Fibroblast of pulmonary artery (primary cell): Measurements from ENCODE around the gene CATSPERD.
A peak's percentile ranks its signal among the peaks of the same experiment; 100 is the strongest.

ENCODE experiments used
- DNase-seq: peaks from one replicate; pipeline ENCODE4 v3.0.0-alpha.2; 2010; ENCODE audit warnings: low read depth
- H3K4me3 ChIP-seq: replicated peaks from 2 replicates; pipeline ENCODE4 v1.5.1; 2011; ENCODE audit warnings: low read depth, mild to moderate bottlenecking, control low read depth, low read length, moderate library complexity
- TF ChIP-seq, protein P1 (sequence below): IDR thresholded peaks from 2 replicates; pipeline ENCODE4 v1.5.1; 2011; ENCODE audit warnings: mild to moderate bottlenecking, control low read depth, low read length, inconsistent platforms; ENCODE audit errors: missing control alignments

Gene CATSPERD

DNA sequence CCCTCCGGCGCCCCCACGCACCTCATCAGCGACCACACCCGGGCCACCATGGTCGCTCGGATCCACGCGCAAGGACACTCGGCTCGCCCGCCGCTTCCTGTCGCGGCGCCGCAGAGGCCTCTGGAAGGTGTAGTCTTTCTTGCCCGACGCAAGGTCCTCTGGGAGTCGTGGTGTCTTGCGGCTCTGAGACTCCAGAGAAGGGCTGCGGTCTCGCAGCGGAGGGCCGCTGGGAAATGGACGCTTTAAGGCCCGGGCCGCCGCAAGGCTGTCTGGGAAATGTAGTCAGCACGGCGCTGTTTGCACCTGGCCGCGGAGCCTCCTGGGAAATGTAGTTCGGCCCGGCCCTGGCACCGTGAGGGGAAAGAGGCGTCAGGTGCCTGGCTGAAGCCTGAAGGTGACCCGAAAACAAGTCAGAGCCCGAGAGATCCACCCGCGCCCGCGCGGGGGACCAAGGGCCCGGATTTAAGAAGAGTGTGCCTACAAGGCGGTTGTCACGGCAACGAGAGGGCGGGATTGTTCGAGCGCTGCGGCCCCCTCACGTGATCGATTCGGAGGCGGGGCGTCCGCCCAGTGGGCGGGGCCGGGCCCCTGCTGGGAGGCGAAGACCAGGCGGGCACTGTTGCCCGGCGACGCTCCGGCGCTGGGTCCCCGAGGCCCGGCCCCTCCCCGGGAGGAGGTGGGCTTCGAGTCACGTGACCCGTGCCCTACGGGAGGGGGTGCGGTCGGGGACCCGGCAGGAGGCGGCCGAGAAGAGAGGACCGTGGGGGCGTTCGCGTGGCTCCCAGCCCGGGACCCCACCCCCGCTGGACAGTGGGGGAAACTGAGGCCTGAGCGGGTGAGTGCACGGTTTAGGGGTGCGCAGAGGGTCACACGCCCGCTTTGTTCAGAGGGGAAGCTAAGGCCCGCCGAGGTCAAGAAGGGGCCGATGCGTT lies 39.7 kb upstream of the CATSPERD start, which contains the start of the genes HSD11B1L and MICOS13:
Gene HSD11B1L, plus strand, starts transcription at position 591 of the 932 bp plus-strand sequence. CDS start 3,806 bp downstream, outside the sequence.
Gene MICOS13, minus strand, starts transcription at position 80 of the 932 bp plus-strand sequence. Its CDS starts 30 bp downstream, at position 50.
- peak; percentile 99 for DNase-seq

DNA sequence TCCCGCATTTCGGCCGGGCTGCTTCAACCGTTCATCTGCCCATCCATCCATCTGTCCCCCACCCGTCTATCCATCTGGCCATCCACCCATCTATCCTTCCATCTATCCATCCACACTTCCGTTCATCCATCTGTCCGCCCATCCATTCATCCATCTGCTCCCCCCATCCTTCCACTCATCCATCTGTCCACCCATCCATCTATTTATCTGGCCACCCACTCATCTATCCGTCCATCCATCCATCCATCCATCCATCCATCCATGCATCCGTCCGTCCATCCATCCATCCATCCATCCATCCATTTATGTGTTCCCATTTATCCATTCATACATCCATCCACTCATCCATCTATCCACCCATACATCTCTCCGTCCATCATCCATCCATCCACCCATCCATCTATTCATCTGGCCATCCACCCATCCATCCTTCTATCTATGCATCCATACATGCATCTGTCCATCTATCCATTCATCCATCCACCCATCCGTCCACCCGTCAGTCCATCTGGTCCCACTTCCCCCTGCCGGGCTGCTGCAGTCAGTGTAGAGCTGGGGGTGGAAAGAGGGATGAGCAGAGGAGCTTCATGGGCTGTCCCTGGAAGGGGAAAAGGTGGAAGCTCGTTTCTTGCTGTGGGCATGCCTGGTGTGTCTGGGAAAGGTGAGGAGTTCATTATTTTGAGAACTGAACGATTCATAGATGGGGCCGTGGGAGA lies 38.9 kb upstream of the CATSPERD start:
- H3K4me3 ChIP-seq: peak overlapping the region; percentile 99
- TF ChIP-seq, protein P1, sequence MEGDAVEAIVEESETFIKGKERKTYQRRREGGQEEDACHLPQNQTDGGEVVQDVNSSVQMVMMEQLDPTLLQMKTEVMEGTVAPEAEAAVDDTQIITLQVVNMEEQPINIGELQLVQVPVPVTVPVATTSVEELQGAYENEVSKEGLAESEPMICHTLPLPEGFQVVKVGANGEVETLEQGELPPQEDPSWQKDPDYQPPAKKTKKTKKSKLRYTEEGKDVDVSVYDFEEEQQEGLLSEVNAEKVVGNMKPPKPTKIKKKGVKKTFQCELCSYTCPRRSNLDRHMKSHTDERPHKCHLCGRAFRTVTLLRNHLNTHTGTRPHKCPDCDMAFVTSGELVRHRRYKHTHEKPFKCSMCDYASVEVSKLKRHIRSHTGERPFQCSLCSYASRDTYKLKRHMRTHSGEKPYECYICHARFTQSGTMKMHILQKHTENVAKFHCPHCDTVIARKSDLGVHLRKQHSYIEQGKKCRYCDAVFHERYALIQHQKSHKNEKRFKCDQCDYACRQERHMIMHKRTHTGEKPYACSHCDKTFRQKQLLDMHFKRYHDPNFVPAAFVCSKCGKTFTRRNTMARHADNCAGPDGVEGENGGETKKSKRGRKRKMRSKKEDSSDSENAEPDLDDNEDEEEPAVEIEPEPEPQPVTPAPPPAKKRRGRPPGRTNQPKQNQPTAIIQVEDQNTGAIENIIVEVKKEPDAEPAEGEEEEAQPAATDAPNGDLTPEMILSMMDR: no peak
- DNase-seq: no peak

More for the DNA sequence above, 39.7 kb upstream of the CATSPERD start, which contains the start of the genes HSD11B1L and MICOS13:
- peak within 1 kb of the TSS; percentile 99 for H3K4me3 ChIP-seq
- TF ChIP-seq, protein P1: no peak

- TF ChIP-seq, protein P1: no peak
- no peak overlapping the region for H3K4me3 ChIP-seq
- DNase-seq: no peak
Measured at GRCh38 chr19:5682107-5682482, 38.3 kb upstream of the CATSPERD start.

DNA sequence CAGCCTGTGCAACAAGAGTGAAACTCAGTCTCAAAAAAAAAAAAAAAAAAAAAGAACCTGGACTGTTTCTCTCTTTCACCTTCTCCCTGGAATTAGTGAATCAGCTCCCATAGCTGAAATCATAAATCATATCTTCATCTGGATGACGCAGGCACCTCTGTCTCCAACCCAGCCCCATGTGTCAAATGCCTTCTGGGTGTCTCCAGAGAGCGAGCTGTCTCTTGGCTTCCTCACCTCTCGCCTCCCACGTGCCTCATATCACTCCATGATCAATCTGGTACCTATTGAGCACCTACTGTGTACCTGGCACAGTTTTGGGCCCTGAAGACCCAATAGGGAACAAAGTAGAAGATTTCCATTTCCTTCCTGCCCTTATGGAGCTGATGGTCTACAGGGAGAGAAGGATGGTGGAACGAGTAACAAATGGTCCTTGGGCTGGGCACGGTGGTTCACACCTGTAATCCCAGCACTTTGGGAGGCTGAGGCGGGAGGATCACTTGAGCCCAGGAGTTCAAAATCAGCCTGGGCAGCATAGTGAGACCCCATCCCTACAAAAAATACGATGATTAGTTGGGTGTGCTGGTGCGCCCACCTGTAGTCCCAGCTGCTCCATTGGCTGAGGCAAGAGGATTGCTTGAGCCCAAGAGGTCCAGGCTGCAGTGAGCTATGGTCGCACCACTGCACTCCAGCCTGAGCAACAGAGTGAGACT lies 37.1 kb upstream of the CATSPERD start:
- DNase-seq: no peak
- TF ChIP-seq, protein P1: no peak
- H3K4me3 ChIP-seq: no peak overlapping the region

DNA sequence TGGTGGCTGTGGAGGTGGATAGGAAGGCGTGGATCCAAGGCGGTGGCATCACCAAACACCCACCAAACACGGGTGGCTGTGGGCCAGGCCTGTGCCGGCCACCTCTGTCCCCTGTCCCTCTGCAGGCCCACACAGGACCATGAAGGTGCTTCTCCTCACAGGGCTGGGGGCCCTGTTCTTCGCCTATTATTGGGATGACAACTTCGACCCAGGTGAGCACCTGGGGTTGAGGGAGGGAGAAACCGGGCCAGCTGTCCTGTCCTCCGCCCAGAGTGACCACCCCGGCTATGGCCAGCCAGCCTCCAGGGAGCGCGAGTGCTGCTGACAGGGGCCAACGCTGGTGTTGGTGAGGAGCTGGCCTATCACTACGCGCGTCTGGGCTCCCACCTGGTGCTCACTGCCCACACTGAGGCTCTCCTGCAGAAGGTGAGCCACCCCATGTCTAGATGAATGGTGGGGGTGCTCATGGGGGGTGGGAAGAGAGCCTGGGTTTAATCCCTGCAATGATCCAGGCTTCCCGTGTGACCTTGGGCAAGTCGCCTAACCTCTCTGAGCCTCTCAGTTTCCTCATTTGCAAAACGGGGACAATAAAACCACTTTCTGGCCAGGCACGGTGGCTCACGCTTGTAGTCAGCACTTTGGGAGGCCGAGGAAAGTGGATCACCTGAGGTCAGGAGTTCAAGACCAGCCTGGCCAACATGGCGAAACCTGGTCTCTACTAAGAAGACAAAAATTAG lies 35.6 kb upstream of the CATSPERD start:
- DNase-seq: no peak
- TF ChIP-seq, protein P1: no peak
- H3K4me3 ChIP-seq: no peak overlapping the region

DNA sequence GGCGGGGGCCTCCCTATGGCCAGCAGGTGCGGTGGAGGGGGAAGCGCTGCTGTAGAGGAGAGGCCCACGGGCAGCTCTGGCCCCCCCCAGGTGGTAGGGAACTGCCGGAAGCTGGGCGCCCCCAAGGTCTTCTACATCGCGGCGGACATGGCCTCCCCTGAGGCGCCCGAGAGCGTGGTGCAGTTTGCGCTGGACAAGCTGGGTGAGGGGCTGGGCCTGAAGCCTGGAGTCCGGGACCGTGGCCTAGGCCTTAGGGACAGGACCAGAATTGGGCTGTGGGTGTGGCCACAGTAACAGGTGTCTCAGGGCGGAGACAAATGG lies 34.2 kb upstream of the CATSPERD start:
- DNase-seq: no peak
- H3K4me3 ChIP-seq: peak overlapping the region; percentile 55
- TF ChIP-seq, protein P1: no peak
